Activated CD4-positive, alpha-beta T cell treated with anti-CD3 and anti-CD28 coated beads, Interleukin-2, amount 50 U/mL, for 4 hours (primary cell): ENCODE data around the gene ZFC3H1.

Source experiments
- DNase-seq, 2 experiments: peaks; one replicate each; pipeline ENCODE4 v3.0.0-alpha.2; 2020

Gene ZFC3H1

GRCh38 chr12:71683633-71684032, 20.0 kb upstream of the ZFC3H1 start:
- DNase-seq = no peak

- DNase-seq = no peak
Measured at GRCh38 chr12:71682466-71682865, 18.8 kb upstream of the ZFC3H1 start.

GRCh38 chr12:71671816-71672215, 8.2 kb upstream of the ZFC3H1 start:
- DNase-seq = no peak

DNA sequence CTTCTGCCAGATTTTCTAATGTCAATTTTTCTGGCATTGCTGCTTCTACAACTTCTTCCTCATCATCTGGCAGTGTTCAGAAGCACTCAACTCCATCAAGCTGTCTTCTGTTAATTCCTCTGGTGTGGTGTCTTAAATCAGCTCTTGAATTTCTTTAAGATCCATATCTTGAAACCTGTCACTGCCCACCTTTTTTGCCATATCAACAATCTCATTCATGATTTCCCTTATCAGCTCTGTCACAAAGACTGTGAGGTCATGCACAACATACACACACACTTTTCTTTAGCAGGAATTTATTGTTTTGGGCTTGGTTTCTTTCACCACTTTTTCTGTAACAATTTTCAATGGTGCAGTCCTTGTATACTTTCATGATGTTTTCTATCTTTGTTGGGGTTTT, 7.7 kb upstream of the ZFC3H1 start:
- no peak for DNase-seq

DNA sequence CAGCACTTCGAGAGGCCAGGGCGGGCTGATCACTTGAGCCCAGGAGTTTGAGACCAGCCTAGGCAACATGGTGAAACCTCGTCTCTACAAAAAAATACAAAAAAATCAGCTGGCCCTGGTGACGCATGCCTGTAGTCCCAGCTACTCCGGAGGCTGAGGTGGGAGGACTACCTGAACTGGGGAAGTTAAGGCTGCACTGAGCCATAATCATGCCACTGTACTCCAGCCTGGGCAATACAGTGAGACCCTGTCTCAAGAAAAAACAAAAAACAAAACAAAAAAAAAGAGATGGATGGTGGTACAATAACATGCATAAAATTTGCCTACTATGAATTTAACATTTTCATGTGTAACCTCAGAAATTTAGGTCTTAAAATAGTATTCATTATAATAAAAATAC, 2.6 kb upstream of the ZFC3H1 start:
- no peak for DNase-seq

GRCh38 chr12:71665090-71665463, 1.4 kb upstream of the ZFC3H1 start:
- DNase-seq = no peak

- no peak for DNase-seq
Measured at GRCh38 chr12:71664411-71665089, 902 bp upstream of the ZFC3H1 start.

GRCh38 chr12:71662849-71663560, 643 bp downstream of the ZFC3H1 start:
- peak; percentile 74 to 77 for DNase-seq

GRCh38 chr12:71661977-71662530, 1.6 kb downstream of the ZFC3H1 start:
- DNase-seq = no peak

DNA sequence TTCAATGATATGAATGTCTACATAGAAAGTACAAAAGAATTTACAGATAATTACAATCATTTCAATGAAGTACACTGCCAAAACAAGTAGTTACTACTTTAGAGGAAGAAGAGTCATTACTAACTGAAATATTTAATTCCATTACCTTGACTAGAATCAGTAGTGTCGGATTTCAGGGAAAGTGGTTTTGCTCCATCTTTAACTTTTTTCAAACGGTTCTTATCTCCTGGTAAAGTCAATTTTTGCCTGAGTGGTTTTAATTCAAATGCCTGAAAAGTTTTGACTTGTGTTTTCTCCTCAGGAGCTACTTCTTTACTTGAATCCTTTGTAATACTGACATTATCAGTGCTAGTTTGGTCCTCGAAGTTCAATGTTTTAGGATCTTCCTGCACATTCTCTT, 6.9 kb downstream of the ZFC3H1 start:
- DNase-seq = no peak

- no peak for DNase-seq
Measured at GRCh38 chr12:71655907-71656306, 7.7 kb downstream of the ZFC3H1 start.

- no peak for DNase-seq
Measured at GRCh38 chr12:71655495-71655894, 8.2 kb downstream of the ZFC3H1 start.

DNA sequence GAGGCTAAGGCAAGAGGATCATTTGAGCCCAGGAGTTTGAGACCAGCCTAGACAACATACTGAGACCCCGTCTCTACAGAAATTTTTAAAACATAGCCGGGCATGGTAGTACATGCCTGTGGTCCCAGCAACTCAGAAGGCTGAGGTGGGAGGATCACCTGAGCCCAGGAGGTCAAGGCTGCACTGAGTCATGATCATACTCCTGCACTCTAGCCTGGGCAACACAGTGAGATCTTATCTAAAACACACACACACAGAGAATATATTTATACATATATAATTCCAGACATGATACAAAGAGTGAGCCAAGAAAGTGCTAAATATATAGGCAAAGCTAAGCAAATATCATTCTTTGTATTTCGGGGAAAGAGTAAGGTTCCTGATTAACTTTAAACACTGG, 9.4 kb downstream of the ZFC3H1 start:
- DNase-seq = no peak

GRCh38 chr12:71653137-71653536, 10.5 kb downstream of the ZFC3H1 start:
- DNase-seq = no peak

DNA sequence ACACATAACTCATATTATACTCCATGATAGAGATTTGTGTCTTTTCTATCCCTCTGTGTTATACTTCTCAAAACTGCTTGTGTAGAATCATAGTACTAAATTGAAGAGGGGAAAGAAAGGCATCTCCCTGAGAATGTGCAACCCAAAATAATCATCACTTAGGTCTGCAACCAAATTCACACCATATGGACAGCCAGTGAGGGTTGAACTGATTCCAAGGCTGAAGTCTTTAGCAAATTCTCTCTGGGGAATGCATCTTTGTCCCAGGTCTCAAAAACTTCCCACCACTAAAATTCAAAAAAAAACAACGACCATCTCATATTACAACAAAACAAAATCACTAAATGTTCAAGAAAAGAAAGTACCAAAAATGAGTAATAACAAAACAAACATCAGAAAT, 11.0 kb downstream of the ZFC3H1 start:
- DNase-seq = no peak

- DNase-seq = no peak
Measured at GRCh38 chr12:71649401-71649800, 14.2 kb downstream of the ZFC3H1 start.

GRCh38 chr12:71648537-71648936, 15.1 kb downstream of the ZFC3H1 start:
- DNase-seq = no peak

DNA sequence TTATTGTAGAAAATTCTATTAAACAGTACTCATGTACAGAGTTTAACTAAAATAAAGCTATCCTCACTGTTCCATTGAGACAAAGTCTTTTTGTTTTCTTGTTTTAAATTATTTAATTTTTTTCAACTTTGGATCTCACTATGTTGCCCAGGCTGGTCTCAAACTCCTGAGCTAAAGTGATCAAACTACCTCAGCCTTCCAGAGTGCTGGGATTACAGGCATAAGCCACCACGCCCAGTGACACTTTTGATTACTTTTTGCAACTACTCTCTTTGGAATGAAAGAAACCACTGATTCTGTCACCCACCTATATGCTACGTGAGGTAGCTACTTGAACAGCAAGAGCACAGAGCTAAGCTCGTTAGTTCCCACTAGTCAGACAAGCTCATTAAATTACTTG, 17.1 kb downstream of the ZFC3H1 start:
- DNase-seq = no peak

DNA sequence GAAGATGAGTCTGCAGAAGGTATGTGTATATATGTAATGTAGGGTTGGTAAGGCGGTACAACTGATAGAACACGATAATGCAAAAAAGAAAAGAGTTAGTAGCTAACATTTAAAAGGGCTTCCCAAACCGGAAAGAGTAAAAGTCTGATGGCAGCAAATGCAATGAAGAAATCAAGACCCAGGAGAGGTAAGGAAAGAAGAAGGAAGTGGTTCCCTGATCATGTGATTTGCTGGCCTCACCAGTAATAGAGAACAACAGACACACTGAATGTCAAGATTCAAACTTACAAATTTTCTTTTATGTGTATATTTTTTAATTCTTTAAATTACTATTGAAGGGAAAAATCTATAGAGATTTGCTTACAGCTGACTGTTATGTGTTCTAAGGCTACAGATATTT, 18.4 kb downstream of the ZFC3H1 start:
- DNase-seq = no peak

- DNase-seq = no peak
Measured at GRCh38 chr12:71642264-71642663, 21.4 kb downstream of the ZFC3H1 start.

DNA sequence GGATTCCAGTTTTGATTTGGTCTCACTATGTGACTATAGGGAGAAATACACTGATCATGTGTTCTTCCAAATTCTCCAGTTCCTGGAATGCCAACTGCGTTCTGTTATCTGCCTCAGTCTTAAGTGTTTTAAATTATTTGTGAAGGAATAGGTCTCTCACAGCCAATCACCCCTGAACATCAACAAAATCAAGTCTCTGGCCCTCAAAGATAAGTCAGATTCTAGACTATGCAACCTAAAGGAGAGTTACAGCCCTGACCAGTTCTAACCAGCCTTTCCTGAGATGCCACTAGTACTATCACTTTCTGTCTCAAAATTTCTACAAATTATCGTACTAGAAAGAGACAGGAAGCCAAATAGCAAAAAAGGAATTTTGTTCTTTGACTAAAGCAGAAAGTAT, 22.3 kb downstream of the ZFC3H1 start:
- DNase-seq = no peak

DNA sequence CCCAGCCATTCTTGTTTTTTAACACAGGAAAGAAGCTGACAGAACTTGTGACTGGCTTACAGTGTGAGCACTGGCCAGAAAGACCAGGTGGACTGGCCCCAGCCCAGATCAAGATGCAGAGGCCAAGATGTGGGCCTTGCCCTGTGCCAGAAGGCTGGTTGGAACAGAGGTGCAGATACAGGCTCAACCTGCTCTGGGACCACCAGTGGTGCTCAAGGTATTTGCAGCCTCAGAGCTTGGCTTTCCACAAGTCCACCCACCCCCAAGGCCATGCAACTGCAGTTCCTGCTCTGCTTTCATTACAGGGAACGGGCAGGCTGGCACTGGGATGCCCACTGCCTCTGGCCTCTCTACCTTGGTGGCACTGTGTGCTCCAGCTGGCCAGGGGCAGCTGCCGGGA, 23.3 kb downstream of the ZFC3H1 start:
- DNase-seq = no peak

DNA sequence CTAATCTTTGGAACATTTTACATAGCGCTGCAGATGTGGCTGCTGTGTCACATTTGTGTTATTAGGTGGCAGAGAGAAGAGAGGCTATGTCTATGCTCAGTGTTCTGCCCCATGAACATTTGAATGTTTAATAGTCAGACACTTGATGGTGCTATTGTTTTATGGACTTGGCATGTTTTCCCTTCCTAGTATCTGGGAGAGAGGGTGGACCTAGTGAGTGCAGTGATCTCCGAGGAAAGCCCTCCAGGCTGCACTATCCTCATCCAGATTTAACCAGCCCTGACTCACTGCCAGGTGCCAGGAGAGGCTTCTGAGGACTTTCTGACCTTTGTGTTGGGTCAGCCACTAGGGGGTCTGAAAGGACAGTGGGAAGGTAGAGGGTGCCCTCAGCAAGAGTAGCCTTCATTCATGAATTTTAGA, 24.3 kb downstream of the ZFC3H1 start:
- no peak for DNase-seq

GRCh38 chr12:71638499-71638898, 25.1 kb downstream of the ZFC3H1 start:
- DNase-seq = no peak

DNA sequence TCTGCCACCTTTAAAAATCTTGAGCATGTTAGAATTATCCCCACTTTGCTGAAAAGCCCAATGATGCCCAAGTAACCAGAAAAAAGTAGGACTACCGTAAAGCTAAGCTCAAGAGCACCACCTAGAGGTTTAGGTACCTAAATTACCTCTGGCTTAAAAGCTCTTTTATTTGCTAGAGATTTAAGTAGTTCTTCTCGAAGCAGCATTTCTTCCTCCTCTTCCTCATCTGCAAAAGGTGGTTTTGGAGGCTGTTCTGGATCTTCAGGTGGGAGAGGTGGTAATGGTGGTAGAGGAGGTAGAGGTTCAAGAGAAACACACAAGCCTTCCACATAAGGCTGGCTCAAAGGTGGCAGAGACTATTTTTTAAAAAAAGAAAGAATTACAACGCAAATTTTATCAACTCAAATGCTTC, 26.9 kb downstream of the ZFC3H1 start:
- no peak for DNase-seq
